HEK293 (cell line): ENCODE measurements around the gene MSTN.

Source experiments
- CTCF ChIA-PET: fragments of 350-600 bp; formaldehyde crosslinking; extraction: SDS; loops from one replicate; lab custom pipeline; 2021; ENCODE audit warnings: antibody characterized with exemption; lab: Yijun Ruan, JAX
- POLR2A ChIA-PET: fragments of 300-600 bp; formaldehyde crosslinking; extraction: SDS; loops from one replicate; lab custom pipeline; 2020; ENCODE audit warnings: antibody characterized with exemption, inconsistent platforms; lab: Yijun Ruan, JAX
- H3K27ac ChIP-seq: fragments of 200-500 bp; sonication (Bioruptor generic); 2 replicates; pipeline ENCODE4 v1.5.1; 2014; ENCODE audit warnings: low read depth, low read length, control low read depth, inconsistent platforms; ENCODE audit errors: extremely low read depth
- H3K36me3 ChIP-seq, 2 experiments: fragments of 200-500 bp in 1 of 2; sonication (Bioruptor generic) in 1 of 2; 1 replicate in 1 of 2; 2 replicates in 1 of 2; pipeline ENCODE4 v1.5.1; 2014 to 2017; ENCODE audit warnings: inconsistent platforms in 2 of 2, low read length in 2 of 2; ENCODE audit not compliant: control insufficient read depth in 2 of 2, insufficient read depth in 1 of 2
- H3K4me1 ChIP-seq: fragments of 200-500 bp; sonication (Bioruptor generic); 2 replicates; pipeline ENCODE4 v1.5.1; 2014; ENCODE audit warnings: mild to moderate bottlenecking, low read length, inconsistent platforms; ENCODE audit not compliant: control insufficient read depth, insufficient read depth
- H3K4me3 ChIP-seq: 2 replicates; pipeline ENCODE4 v1.5.1; 2011; ENCODE audit warnings: low read depth, mild to moderate bottlenecking, control low read depth, low read length, moderate library complexity
- H3K9me3 ChIP-seq: fragments of 200-500 bp; sonication (Bioruptor generic); 2 replicates; pipeline ENCODE4 v1.5.1; 2014; ENCODE audit warnings: low read depth, low read length, inconsistent platforms; ENCODE audit not compliant: control insufficient read depth, insufficient read depth
- KLF1 ChIP-seq: fragments of 450-650 bp; formaldehyde crosslinking; IDR thresholded peaks from 2 replicates; pipeline ENCODE4 v1.5.1; 2016; ENCODE audit warnings: missing biosample characterization, missing genetic modification characterization
- MEIS1 ChIP-seq: sonication (generic); formaldehyde crosslinking; IDR thresholded peaks from 2 replicates; pipeline ENCODE4 v1.8.1; 2022; ENCODE audit warnings: missing genetic modification reagents, mild to moderate bottlenecking, borderline replicate concordance
- MYNN ChIP-seq: fragments of 450-650 bp; formaldehyde crosslinking; IDR thresholded peaks from 2 replicates; pipeline ENCODE4 v1.5.1; 2016; ENCODE audit warnings: missing biosample characterization, missing genetic modification characterization, borderline replicate concordance
- TCF7L2 ChIP-seq: IDR thresholded peaks from 2 replicates; pipeline ENCODE4 v1.6.1; 2011; ENCODE audit warnings: low read depth, mild to moderate bottlenecking, inconsistent platforms, low read length, moderate library complexity, borderline replicate concordance
- ZBTB21 ChIP-seq: fragments of 450-650 bp; formaldehyde crosslinking; IDR thresholded peaks from 2 replicates; pipeline ENCODE4 v1.5.1; 2017; ENCODE audit warnings: missing biosample characterization, missing genetic modification characterization
- ZBTB49 ChIP-seq: fragments of 450-650 bp; formaldehyde crosslinking; IDR thresholded peaks from 2 replicates; pipeline ENCODE4 v1.5.1; 2016; ENCODE audit warnings: missing biosample characterization, missing genetic modification characterization, low read depth
- ZEB2 ChIP-seq: fragments of 450-650 bp; formaldehyde crosslinking; IDR thresholded peaks from 2 replicates; pipeline ENCODE4 v1.5.1; 2016; ENCODE audit warnings: missing biosample characterization, missing genetic modification characterization
- ZNF10 ChIP-seq: fragments of 450-650 bp; formaldehyde crosslinking; IDR thresholded peaks from 2 replicates; pipeline ENCODE4 v1.5.1; 2017; ENCODE audit warnings: missing biosample characterization, missing genetic modification characterization
- ZNF132 ChIP-seq: fragments of 450-650 bp; formaldehyde crosslinking; IDR thresholded peaks from 2 replicates; pipeline ENCODE4 v1.5.1; 2017; ENCODE audit warnings: missing biosample characterization, missing genetic modification characterization, borderline replicate concordance
- ZNF133 ChIP-seq: fragments of 450-650 bp; formaldehyde crosslinking; IDR thresholded peaks from 2 replicates; pipeline ENCODE4 v1.5.1; 2016; ENCODE audit warnings: missing biosample characterization, missing genetic modification characterization
- ZNF223 ChIP-seq: fragments of 450-650 bp; formaldehyde crosslinking; IDR thresholded peaks from 2 replicates; pipeline ENCODE4 v1.5.1; 2016; ENCODE audit warnings: missing biosample characterization, missing genetic modification characterization
- ZNF248 ChIP-seq: fragments of 450-650 bp; formaldehyde crosslinking; IDR thresholded peaks from 2 replicates; pipeline ENCODE4 v1.5.1; 2017; ENCODE audit warnings: missing biosample characterization, missing genetic modification characterization
- ZNF354C ChIP-seq: fragments of 450-650 bp; formaldehyde crosslinking; IDR thresholded peaks from 2 replicates; pipeline ENCODE4 v1.5.1; 2016; ENCODE audit warnings: missing biosample characterization, missing genetic modification characterization, low read depth, borderline replicate concordance
- ZNF37A ChIP-seq: fragments of 450-650 bp; IDR thresholded peaks from 2 replicates; pipeline ENCODE4 v1.5.1; 2018; ENCODE audit warnings: missing biosample characterization, missing genetic modification characterization
- ZNF513 ChIP-seq: fragments of 450-650 bp; IDR thresholded peaks from 2 replicates; pipeline ENCODE4 v1.5.1; 2018; ENCODE audit warnings: missing biosample characterization, missing genetic modification characterization
- ZNF626 ChIP-seq: fragments of 450-650 bp; sonication (Bioruptor Pico); formaldehyde crosslinking; IDR thresholded peaks from 2 replicates; pipeline ENCODE4 v1.5.1; 2018; ENCODE audit warnings: missing biosample characterization, missing genetic modification characterization, inconsistent platforms
- ZNF777 ChIP-seq: fragments of 450-650 bp; formaldehyde crosslinking; IDR thresholded peaks from 2 replicates; pipeline ENCODE4 v1.5.1; 2017; ENCODE audit warnings: missing biosample characterization, missing genetic modification characterization, borderline replicate concordance
- ZNF791 ChIP-seq: fragments of 450-650 bp; formaldehyde crosslinking; IDR thresholded peaks from 2 replicates; pipeline ENCODE4 v1.5.1; 2016; ENCODE audit warnings: missing biosample characterization, missing genetic modification characterization
- ZSCAN16 ChIP-seq: fragments of 450-650 bp; formaldehyde crosslinking; IDR thresholded peaks from 2 replicates; pipeline ENCODE4 v1.5.1; 2016; ENCODE audit warnings: missing biosample characterization, missing genetic modification characterization
- ZSCAN23 ChIP-seq: fragments of 450-650 bp; formaldehyde crosslinking; IDR thresholded peaks from 2 replicates; pipeline ENCODE4 v1.5.1; 2016; ENCODE audit warnings: missing biosample characterization, missing genetic modification characterization
- TF ChIP-seq, protein P1 (sequence below): fragments of 450-650 bp; formaldehyde crosslinking; optimal IDR thresholded peaks from 2 replicates; pipeline ENCODE3; 2016; ENCODE audit warnings: missing biosample characterization, mild to moderate bottlenecking, missing genetic modification characterization
- TF ChIP-seq, protein P2 (sequence below): fragments of 450-650 bp; IDR thresholded peaks from 2 replicates; pipeline ENCODE4 v1.5.1; 2018; ENCODE audit warnings: missing biosample characterization, mild to moderate bottlenecking, missing genetic modification characterization

The MSTN gene

GRCh38 chr2:190094316-190094871, 31.9 kb upstream of the MSTN start:
- no peak overlapping the region for H3K4me3 ChIP-seq
- H3K9me3 ChIP-seq: no peaks in the 10 kb centered on the region
- no peak overlapping the region for H3K27ac ChIP-seq
- H3K36me3 ChIP-seq: no peaks in the 10 kb centered on the region
- no peaks in the 10 kb centered on the region for H3K4me1 ChIP-seq
- POLR2A ChIA-PET: no interaction called here
- CTCF ChIA-PET: no interaction called here
- TF ChIP-seq ZNF791 (tag by site-specific recombination) (no peak), ZNF354C (tag by site-specific recombination) (no peak), TCF7L2 (peak; percentile 78; the same call in 1 of the 2 replicates)
- TF ChIP-seq, all 188 proteins: peak for 1

GRCh38 chr2:190093793-190094192, 31.3 kb upstream of the MSTN start:
- CTCF ChIA-PET: no interaction called here

More at GRCh38 chr2:190093793-190094192, 31.3 kb upstream of the MSTN start:
- Histone ChIP-seq H3K9me3 (no peaks in the 10 kb centered on the region), H3K4me3 (no peak overlapping the region), H3K4me1 (no peaks in the 10 kb centered on the region), H3K27ac (no peak overlapping the region), H3K36me3 (no peaks in the 10 kb centered on the region)
- no peak for TF ChIP-seq ZSCAN23
- no peak for TF ChIP-seq ZNF223 (tag by site-specific recombination)
- no peak for TF ChIP-seq ZNF37A
- TF ChIP-seq ZBTB21 (tag by site-specific recombination): no peak
- no peak for TF ChIP-seq ZNF248 (tag by site-specific recombination)
- no peak for TF ChIP-seq ZNF513 (tag by site-specific recombination)
- TF ChIP-seq, protein P1, sequence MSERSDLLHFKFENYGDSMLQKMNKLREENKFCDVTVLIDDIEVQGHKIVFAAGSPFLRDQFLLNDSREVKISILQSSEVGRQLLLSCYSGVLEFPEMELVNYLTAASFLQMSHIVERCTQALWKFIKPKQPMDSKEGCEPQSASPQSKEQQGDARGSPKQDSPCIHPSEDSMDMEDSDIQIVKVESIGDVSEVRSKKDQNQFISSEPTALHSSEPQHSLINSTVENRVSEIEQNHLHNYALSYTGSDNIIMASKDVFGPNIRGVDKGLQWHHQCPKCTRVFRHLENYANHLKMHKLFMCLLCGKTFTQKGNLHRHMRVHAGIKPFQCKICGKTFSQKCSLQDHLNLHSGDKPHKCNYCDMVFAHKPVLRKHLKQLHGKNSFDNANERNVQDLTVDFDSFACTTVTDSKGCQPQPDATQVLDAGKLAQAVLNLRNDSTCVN (tag by site-specific recombination): no peak
- TF ChIP-seq MYNN (tag by site-specific recombination): no peak
- no peak for TF ChIP-seq KLF1
- TF ChIP-seq ZNF132 (tag by site-specific recombination): no peak
- TF ChIP-seq, protein P2, sequence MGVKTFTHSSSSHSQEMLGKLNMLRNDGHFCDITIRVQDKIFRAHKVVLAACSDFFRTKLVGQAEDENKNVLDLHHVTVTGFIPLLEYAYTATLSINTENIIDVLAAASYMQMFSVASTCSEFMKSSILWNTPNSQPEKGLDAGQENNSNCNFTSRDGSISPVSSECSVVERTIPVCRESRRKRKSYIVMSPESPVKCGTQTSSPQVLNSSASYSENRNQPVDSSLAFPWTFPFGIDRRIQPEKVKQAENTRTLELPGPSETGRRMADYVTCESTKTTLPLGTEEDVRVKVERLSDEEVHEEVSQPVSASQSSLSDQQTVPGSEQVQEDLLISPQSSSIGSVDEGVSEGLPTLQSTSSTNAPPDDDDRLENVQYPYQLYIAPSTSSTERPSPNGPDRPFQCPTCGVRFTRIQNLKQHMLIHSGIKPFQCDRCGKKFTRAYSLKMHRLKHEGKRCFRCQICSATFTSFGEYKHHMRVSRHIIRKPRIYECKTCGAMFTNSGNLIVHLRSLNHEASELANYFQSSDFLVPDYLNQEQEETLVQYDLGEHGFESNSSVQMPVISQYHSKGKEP: no peak
- no peak for TF ChIP-seq ZSCAN16
- TF ChIP-seq ZEB2 (tag by site-specific recombination): no peak
- no peak for TF ChIP-seq ZNF133 (tag by site-specific recombination)
- no peak for TF ChIP-seq MEIS1 (CRISPR knock-in tag)
- TF ChIP-seq ZNF354C (tag by site-specific recombination): no peak
- TF ChIP-seq ZBTB49 (tag by site-specific recombination): no peak
- TF ChIP-seq ZNF10 (tag by site-specific recombination): no peak
- TF ChIP-seq ZNF777 (tag by site-specific recombination): no peak
- no peak for TF ChIP-seq ZNF626
- POLR2A ChIA-PET: no interaction called here
